Measurements from ENCODE around the gene TMX1.

The TMX1 gene

DNA sequence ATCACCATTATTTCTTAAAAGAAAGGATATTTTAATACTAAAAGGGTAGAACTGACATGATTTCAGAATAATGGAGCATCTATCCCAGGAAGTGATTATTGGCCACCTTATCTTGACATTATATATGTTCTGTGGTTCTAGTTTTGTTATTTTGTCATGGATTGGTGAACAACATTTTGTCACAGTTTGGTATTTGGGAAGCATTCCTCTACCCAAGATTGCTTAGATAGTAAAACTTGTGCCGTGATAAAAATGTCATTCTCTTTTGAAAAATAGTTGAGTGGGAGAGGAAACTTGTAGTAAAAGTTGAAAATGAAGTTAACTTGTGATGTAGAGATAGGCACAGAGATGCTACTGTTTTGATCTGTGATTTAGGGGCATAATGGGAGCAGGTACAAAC is 65.7 kb downstream of the TMX1 start:
- Histone ChIP-seq H3K9me2 (replicated peaks; ENCODE audit: control insufficient read depth, low read length) (no peaks in the 10 kb centered on the region), H3K27ac (ENCODE audit: low read depth, low read length) (no peak overlapping the region), H3K4me1 (ENCODE audit: control insufficient read depth, low read length) (peaks cover 12% of the 10 kb centered on the region), H3K4me3 (ENCODE audit: low read length) (no peak overlapping the region), H3K9me3 (ENCODE audit: control insufficient read depth, insufficient read depth, low read length) (no peaks in the 10 kb centered on the region), H3K79me2 (ENCODE audit: control insufficient read depth, low read length) (no peaks in the 10 kb centered on the region), H4K20me1 (ENCODE audit: control insufficient read depth, insufficient read depth, low read depth, low read length) (no peaks in the 10 kb centered on the region), H3K4me2 (ENCODE audit: low read length) (no peak overlapping the region), H3K36me3 (ENCODE audit: control insufficient read depth, low read length) (no peaks in the 10 kb centered on the region), H3K27me3 (ENCODE audit: control insufficient read depth, low read length) (no peaks in the 10 kb centered on the region), H3F3A (ENCODE audit: control insufficient read depth, insufficient read depth) (no peaks in the 10 kb centered on the region)
- no peak for TF ChIP-seq EZH2phosphoT487 (IDR thresholded peaks at IDR 0.05; ENCODE audit: borderline replicate concordance, low read length)
- TF ChIP-seq, protein P1, sequence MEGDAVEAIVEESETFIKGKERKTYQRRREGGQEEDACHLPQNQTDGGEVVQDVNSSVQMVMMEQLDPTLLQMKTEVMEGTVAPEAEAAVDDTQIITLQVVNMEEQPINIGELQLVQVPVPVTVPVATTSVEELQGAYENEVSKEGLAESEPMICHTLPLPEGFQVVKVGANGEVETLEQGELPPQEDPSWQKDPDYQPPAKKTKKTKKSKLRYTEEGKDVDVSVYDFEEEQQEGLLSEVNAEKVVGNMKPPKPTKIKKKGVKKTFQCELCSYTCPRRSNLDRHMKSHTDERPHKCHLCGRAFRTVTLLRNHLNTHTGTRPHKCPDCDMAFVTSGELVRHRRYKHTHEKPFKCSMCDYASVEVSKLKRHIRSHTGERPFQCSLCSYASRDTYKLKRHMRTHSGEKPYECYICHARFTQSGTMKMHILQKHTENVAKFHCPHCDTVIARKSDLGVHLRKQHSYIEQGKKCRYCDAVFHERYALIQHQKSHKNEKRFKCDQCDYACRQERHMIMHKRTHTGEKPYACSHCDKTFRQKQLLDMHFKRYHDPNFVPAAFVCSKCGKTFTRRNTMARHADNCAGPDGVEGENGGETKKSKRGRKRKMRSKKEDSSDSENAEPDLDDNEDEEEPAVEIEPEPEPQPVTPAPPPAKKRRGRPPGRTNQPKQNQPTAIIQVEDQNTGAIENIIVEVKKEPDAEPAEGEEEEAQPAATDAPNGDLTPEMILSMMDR (IDR thresholded peaks at IDR 0.05; ENCODE audit: low read depth, low read length, poor library complexity, severe bottlenecking) = no peak

Measured in DOHH2 (cell line).